Middle frontal gyrus (tissue), 1 donor: Measurements from ENCODE around the gene MCC.
A peak's percentile ranks its signal among the peaks of the same experiment; 100 is the strongest.

ENCODE experiments used
- DNase-seq: peaks from one replicate; pipeline ENCODE4 v3.0.0-alpha.2; 2015; ENCODE audit warnings: low spot score; ENCODE audit errors: extremely low spot score

Gene MCC

DNA sequence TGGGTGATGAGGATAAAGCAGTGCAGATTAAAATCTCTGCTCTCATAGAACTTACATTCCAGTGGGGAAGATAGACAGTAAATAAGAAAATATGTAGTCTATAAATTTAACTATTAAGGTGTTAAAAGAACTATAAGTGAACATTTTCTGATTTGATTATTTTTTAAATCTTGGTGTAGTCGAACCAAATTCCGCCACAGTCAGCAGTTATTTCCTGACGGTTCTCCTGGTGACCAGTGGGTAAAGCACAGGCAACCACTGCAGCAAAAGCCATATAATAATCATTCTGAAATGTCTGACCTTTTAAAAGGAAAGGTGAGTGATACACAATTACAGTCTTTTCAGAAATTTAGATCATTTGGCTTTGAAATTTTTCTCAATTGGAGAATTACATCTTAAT is 484.5 kb downstream of the MCC start:
- DNase-seq = no peak

- DNase-seq = no peak
Observed at GRCh38 chr5:113002423-113002822, 485.8 kb downstream of the MCC start.

DNA sequence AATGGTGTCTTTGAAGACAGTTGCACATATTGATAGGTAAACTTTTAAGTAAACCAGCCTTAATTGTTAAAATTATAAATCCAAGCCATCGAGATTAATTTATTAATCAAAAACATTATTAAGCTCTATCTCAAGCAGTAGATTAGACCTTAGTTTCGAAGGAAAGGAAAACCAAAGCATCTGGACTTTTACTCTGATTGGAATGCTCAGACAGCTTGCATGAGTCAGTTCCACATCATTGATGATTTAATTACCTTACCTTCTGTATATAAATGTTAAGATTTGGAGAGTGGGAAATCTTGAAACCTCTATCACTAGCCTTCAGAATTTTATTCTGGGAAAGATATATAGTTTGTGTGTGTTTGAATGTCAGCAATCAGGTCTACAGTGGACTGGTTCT is 487.8 kb downstream of the MCC start:
- no peak for DNase-seq

DNA sequence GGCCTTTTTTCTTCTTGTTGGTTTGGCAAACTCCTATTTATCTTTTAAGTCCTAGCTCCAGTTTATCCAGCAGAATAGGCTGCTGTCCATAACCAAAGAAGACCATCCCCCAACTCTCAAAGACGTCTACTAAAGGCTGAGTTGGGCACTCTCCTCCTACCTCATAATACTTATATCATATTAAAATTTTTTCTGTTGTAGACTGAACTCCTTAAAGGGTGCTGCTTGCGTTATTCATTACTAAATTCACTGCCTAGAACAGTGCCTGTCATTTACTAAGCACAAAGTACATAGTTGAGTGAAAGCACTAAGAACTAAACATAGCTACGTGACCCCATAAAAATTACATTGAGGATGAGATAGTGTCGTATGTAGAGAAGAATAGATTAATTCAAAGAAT is 490.0 kb downstream of the MCC start:
- DNase-seq = no peak

GRCh38 chr5:112996830-112997374 is 491.4 kb downstream of the MCC start:
- no peak for DNase-seq

DNA sequence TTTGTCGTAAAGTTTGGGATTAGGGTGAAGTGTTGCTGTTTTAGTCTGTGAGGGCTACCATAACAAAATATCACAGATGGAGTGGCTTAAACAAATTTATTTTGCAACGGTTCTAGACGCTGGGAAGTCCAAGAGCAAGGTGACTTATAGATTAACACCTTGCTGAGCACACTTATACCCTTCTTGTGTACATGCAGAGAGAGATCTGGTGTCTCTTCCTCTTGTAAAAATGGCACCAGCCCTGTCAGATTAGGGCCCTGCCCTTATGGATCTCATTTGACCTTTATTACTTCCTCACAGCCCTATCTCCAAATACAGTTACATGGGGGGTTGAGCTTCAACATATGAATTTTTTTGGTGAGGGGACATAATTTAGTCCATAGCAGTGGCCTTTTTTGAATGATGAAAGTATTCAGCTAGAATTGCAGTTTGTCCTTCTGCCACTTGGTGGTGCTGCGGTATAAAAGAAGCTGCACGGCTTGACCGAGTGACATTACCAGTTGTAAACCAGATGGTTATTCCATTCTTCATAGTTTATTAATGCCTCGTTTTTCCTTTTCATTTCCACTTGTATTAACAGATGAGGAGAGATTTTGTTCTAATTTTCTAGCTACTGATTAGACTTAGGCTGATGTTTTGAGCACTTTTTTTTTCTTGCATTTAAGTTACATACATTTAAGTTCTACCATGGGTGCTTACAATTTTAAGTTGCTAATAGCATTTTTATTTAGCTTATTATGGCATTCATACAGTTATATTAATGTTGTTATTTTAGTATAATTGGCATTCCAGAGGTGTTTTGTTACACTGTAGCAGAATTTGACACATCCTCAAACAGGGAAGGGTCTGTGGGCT is 492.3 kb downstream of the MCC start:
- DNase-seq = peak; percentile 56

DNA sequence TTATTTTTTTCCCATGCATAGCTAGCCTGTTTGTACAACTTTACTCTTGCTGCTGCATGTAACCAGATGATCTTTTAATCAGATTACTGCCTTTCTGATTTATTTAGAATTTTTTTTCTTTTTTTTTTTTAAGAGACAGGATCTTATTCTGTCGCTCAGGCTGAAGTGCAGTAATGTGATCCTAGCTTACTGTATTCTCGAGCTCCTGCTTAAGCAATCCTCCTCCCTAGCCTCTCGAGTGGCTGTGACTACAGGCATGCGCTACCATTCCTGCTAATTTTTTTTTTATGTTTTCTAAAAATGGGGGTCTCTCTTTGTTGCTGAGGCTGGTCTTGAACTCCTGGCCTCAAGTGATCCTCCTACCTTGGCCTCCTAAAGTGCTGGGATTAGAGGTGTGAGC is 502.0 kb downstream of the MCC start:
- no peak for DNase-seq

GRCh38 chr5:112983363-112983762 is 504.9 kb downstream of the MCC start:
- no peak for DNase-seq

DNA sequence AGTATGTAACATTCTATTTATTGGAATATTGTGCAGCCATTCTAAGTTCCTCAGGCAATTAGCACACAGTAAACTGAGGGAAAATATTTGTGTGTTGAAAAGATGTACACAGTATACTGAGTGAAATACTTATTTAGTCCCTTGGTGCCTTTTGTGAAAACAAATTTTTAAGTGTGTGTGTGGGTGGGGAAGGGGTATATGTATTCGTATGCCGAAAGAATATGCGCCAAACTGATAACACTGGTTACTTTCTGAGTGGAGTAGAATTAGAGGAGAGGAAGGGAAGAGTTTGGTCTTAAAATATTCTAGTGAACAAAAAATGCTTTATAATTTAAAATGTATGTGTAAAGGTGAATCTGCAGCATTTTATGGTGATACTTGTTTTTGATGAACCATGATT is 508.5 kb downstream of the MCC start:
- no peak for DNase-seq

- DNase-seq = no peak
Observed at GRCh38 chr5:112978836-112979235, 509.4 kb downstream of the MCC start.

GRCh38 chr5:112977440-112977861 is 510.8 kb downstream of the MCC start:
- no peak for DNase-seq

DNA sequence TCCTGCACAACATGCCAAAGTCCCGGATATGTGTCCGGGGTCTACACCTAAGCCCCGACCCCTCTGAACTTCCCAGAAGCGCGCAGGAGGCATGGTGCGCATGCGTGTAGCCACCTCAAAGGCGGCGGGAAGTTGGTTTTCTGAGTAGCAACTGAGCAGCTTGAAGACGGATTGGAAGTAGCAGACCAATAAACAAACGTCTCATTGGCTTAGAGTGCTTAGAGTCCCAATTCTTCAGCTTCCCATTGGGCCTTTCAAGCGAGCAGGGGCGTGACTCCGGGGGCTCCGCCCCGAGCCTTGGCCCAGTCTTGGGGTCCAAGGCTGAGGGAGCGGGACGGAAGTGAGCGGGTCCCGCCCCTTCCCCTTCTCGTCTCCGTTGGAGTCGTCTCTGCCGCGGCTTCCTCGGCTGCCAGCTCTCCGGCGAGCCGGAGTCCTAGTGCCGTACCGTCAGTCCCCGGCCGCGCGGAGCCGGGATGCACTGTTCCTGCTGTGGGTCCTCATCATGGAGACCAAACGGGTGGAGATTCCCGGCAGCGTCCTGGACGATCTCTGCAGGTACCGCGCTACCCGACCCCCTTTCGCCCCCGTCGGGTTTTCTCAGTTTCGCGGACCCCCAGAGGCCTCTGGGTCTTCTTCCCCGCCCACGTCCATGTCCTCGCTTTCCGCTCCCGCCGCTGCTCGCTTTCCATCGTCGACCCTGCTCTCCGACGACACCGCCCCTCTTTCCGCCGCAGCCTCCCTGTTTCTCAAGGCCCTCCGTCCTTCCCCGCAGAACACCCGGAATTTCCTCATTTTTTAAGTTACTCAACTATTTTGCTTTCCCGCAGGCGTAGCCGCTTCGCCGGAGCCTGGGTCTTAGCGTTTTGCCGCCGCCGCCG is 511.6 kb downstream of the MCC start, which contains the start of gene DCP2:
DCP2 (plus strand) TSS at position 367 of the 878 bp plus-strand sequence; CDS start at position 503, 136 bp downstream.
- DNase-seq = peak; percentile 96

DNA sequence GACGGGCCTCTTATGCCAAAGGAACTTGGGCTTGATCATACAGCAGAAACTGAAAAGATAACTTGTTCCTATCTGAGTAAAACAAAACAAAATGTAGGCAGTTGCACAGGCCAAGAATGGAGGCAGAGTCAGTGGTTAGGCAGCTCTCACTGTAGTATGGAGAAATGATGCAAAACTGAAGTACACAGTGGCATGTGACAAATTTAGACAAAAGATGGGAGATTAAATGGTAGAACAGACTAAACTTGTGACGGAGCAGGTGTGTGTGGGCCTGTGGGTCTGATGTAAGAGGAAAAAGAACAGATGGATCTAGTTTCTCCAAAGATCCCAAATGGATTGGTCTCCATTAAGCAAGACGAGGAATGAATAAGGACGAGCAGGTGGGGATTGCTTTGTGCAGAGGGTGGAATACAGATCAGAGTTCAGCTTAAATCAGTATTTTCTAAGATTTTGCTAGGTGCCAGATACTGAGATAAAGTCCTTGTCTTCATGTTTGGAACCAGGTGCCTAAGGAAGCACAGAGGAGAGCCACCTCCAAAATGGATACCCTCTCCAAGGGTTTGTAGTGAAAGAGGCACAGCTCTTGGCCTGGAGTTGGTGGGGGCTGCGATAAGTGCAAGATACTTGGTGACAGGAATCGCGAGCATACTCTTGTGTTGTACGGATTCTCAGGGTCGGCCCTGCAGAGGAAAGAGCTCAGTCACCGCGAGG is 512.4 kb downstream of the MCC start:
- no peak for DNase-seq

GRCh38 chr5:112974901-112975300 is 513.4 kb downstream of the MCC start:
- no peak for DNase-seq

DNA sequence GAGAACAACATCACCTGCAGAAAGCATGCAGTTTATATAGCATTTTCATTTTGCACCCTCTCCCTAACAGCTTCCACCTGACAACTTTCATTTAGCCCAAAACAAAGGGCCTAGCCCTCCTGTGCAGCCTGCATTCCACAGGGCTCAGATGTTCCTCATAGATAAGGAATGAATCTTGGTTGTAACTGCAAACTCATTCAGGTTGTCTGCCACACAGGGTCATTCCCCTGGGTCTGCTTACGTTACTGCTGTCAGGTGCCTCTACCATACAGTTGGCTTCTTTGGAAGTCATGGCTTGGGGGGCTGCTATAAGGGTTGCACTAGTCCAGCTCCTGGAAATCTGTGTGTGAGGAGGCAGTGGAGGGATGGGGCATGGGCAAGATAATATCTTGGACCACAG is 514.3 kb downstream of the MCC start:
- DNase-seq = no peak

GRCh38 chr5:112973036-112973435 is 515.2 kb downstream of the MCC start:
- DNase-seq = no peak
